A549 (cell line): Measurements from ENCODE around the gene AFAP1L2. TPM values are rescaled to one million over a fixed set of nuclear protein-coding genes. Genes with fewer than 3 reads are reported as not detected.

ENCODE experiments used
- ATAC-seq, 2 experiments: fragments of 200-7000 bp in 1 of 2; fragments of >200 bp in 1 of 2; cut with Nextera tagmentation in 1 of 2; cut with Tn5 transposase in 1 of 2; 3 replicates each; pipeline versions ENCODE4 v1.8.0 to v1.9.1; 2018 to 2020; ENCODE audit warnings: mild to moderate bottlenecking in 1 of 2, moderate library complexity in 1 of 2
- CTCF ChIA-PET: fragments of 300-600 bp; sonication (Branson Sonifier 250); formaldehyde crosslinking; extraction: SDS; loops from one replicate; lab custom pipeline; 2021; ENCODE audit warnings: antibody characterized with exemption, inconsistent platforms; lab: Yijun Ruan, JAX
- POLR2A ChIA-PET: fragments of 350-600 bp; formaldehyde crosslinking; extraction: SDS; loops from one replicate; lab custom pipeline; 2021; ENCODE audit warnings: antibody characterized with exemption, inconsistent platforms; lab: Yijun Ruan, JAX
- DNase-seq, 2 experiments: peaks; one replicate each; pipeline versions ENCODE4 v3.0.0 to v3.0.0-alpha.2; 2011 to 2016; ENCODE audit warnings: low read depth in 1 of 2, low spot score in 1 of 2
- FAIRE-seq: peaks from 2 replicates; lab custom pipeline; 2011; peaks lifted over from hg19 to GRCh38; lab: Jason Lieb, UNC
- H3K27ac ChIP-seq, 2 experiments: fragments of >200 bp; sonication (Bioruptor Twin); formaldehyde crosslinking; 3 replicates each; pipeline ENCODE4 v1.5.1; 2016 to 2017
- H3K4me1 ChIP-seq: fragments of >200 bp; sonication (Bioruptor Twin); formaldehyde crosslinking; 3 replicates; pipeline ENCODE4 v1.6.1; 2016
- H3K4me2 ChIP-seq: fragments of >200 bp; sonication (Bioruptor Twin); formaldehyde crosslinking; 3 replicates; pipeline ENCODE4 v1.6.1; 2016
- H3K4me3 ChIP-seq: fragments of >200 bp; sonication (Bioruptor Twin); formaldehyde crosslinking; 3 replicates; pipeline ENCODE4 v1.5.1; 2016
- H3K9me3 ChIP-seq: fragments of >200 bp; sonication (Bioruptor Twin); formaldehyde crosslinking; 3 replicates; pipeline ENCODE4 v1.6.1; 2016
- BHLHE40 ChIP-seq: IDR thresholded peaks from 2 replicates; pipeline ENCODE4 v1.6.1; 2012; ENCODE audit warnings: low read depth, low read length, inconsistent platforms
- CHD4 ChIP-seq: fragments of 200-600 bp; sonication (generic); IDR thresholded peaks from 2 replicates; pipeline ENCODE4 v1.6.1; 2016; ENCODE audit warnings: antibody characterized with exemption, mild to moderate bottlenecking, borderline replicate concordance
- EHMT2 ChIP-seq: fragments of 200-600 bp; sonication (generic); IDR thresholded peaks from 2 replicates; pipeline ENCODE4 v1.6.1; 2016; ENCODE audit warnings: antibody characterized with exemption, low read depth, mild to moderate bottlenecking, moderate library complexity
- EP300 ChIP-seq, 2 experiments: fragments of >200 bp; sonication (Bioruptor Twin); formaldehyde crosslinking; IDR thresholded peaks; 2 replicates in 1 of 2; 3 replicates in 1 of 2; pipeline ENCODE4 v1.6.1; 2016 to 2017
- FOSL2 ChIP-seq, 2 experiments: fragments of 450-650 bp in 1 of 2; fragments of >200 bp in 1 of 2; sonication (Bioruptor Twin) in 1 of 2; formaldehyde crosslinking; IDR thresholded peaks; 2 replicates each; pipeline versions ENCODE4 v1.5.0 to v1.6.1; 2016 to 2020; ENCODE audit warnings: mild to moderate bottlenecking in 1 of 2, moderate library complexity in 1 of 2
- FOXS1 ChIP-seq: fragments of 250-450 bp; sonication (Bioruptor Pico); IDR thresholded peaks from 2 replicates; pipeline ENCODE4 v1.5.0; 2020; ENCODE audit warnings: mild to moderate bottlenecking, moderate library complexity
- HOXA7 ChIP-seq: fragments of 250-450 bp; sonication (Bioruptor Pico); IDR thresholded peaks from 2 replicates; pipeline ENCODE4 v1.5.0; 2020; ENCODE audit warnings: mild to moderate bottlenecking, moderate library complexity
- HOXB13 ChIP-seq: fragments of 250-450 bp; sonication (Bioruptor Pico); IDR thresholded peaks from 2 replicates; pipeline ENCODE4 v1.5.0; 2020; ENCODE audit warnings: low read depth, mild to moderate bottlenecking, moderate library complexity
- HOXB5 ChIP-seq: fragments of 250-450 bp; sonication (Bioruptor Pico); IDR thresholded peaks from 2 replicates; pipeline ENCODE4 v1.5.0; 2020; ENCODE audit warnings: mild to moderate bottlenecking, moderate library complexity
- JUNB ChIP-seq: fragments of >200 bp; sonication (Bioruptor Twin); formaldehyde crosslinking; IDR thresholded peaks from 2 replicates; pipeline ENCODE4 v1.6.1; 2016
- KDM1A ChIP-seq: fragments of 200-600 bp; sonication (generic); IDR thresholded peaks from 2 replicates; pipeline ENCODE4 v1.6.1; 2016; ENCODE audit warnings: low read depth, mild to moderate bottlenecking
- MAFK ChIP-seq: fragments of 450-650 bp; IDR thresholded peaks from 2 replicates; pipeline ENCODE4 v1.6.1; 2014; ENCODE audit not compliant: partially characterized antibody
- MYC ChIP-seq: IDR thresholded peaks from 2 replicates; pipeline ENCODE4 v1.6.1; 2012; ENCODE audit warnings: mild to moderate bottlenecking, inconsistent platforms, low read length, improper control_type of control experiment, borderline replicate concordance
- NPAS2 ChIP-seq: fragments of 250-450 bp; sonication (Bioruptor Pico); IDR thresholded peaks from 2 replicates; pipeline ENCODE4 v1.8.0; 2022; ENCODE audit warnings: mild to moderate bottlenecking, moderate library complexity, borderline replicate concordance
- PHF8 ChIP-seq: fragments of 200-600 bp; sonication (generic); IDR thresholded peaks from 2 replicates; pipeline ENCODE4 v1.6.1; 2016; ENCODE audit warnings: low read depth, mild to moderate bottlenecking, antibody characterized with exemption, moderate library complexity, borderline replicate concordance
- RARB ChIP-seq: fragments of 250-450 bp; sonication (Bioruptor Pico); IDR thresholded peaks from 2 replicates; pipeline ENCODE4 v1.8.0; 2021; ENCODE audit warnings: mild to moderate bottlenecking, moderate library complexity
- RNF2 ChIP-seq: fragments of 200-600 bp; sonication (generic); IDR thresholded peaks from 2 replicates; pipeline ENCODE4 v1.6.1; 2016; ENCODE audit warnings: low read depth, mild to moderate bottlenecking, antibody characterized with exemption, moderate library complexity, borderline replicate concordance
- SREBF2 ChIP-seq: fragments of 450-650 bp; IDR thresholded peaks from 2 replicates; pipeline ENCODE4 v1.6.1; 2014; ENCODE audit warnings: mild to moderate bottlenecking, moderate library complexity
- TFCP2L1 ChIP-seq: fragments of 250-450 bp; sonication (Bioruptor Pico); IDR thresholded peaks from 2 replicates; pipeline ENCODE4 v1.5.0; 2021; ENCODE audit warnings: mild to moderate bottlenecking
- ZSCAN20 ChIP-seq: fragments of 250-450 bp; sonication (Bioruptor Pico); IDR thresholded peaks from 2 replicates; pipeline ENCODE4 v1.8.0; 2022; ENCODE audit warnings: mild to moderate bottlenecking, moderate library complexity
- WGBS: methylation state at CpG from one replicate; pipeline ENCODE4 v1.1.6; 2017; ENCODE audit errors: missing lambda C conversion rate; 5-methylcytosine and 5-hydroxymethylcytosine counted together
- polyA plus RNA-seq, 4 experiments: library from polyadenylated mRNA; depleted of rRNA in 3 of 4; stranded (reverse); fragments of >200 nt; fragmentation: RNase III in 1 of 4; extraction: RNeasy Plus Mini Kit Qiagen cat#74134 plus additional on column Dnase treatment in 1 of 4; gene quantifications; 2 replicates in 3 of 4; 3 replicates in 1 of 4; pipeline ENCODE4 v1.2.3, GENCODE V29; 2011 to 2017
- TF ChIP-seq, protein P1 (sequence below): IDR thresholded peaks from 2 replicates; pipeline ENCODE4 v1.6.1; 2012
- TF ChIP-seq, protein P2 (sequence below): fragments of 200-600 bp; sonication (generic); IDR thresholded peaks from 2 replicates; pipeline ENCODE4 v1.6.1; 2016; ENCODE audit warnings: antibody characterized with exemption, mild to moderate bottlenecking, moderate library complexity
- TF ChIP-seq, protein P3 (sequence below): fragments of 250-450 bp; sonication (Bioruptor Pico); IDR thresholded peaks from 2 replicates; pipeline ENCODE4 v1.5.0; 2021; ENCODE audit warnings: mild to moderate bottlenecking, moderate library complexity, borderline replicate concordance

Gene AFAP1L2
- polyA plus RNA-seq, 2 of the 4 experiments (the other 2 are of a cell fraction) = 19.6 to 27.3 TPM

DNA sequence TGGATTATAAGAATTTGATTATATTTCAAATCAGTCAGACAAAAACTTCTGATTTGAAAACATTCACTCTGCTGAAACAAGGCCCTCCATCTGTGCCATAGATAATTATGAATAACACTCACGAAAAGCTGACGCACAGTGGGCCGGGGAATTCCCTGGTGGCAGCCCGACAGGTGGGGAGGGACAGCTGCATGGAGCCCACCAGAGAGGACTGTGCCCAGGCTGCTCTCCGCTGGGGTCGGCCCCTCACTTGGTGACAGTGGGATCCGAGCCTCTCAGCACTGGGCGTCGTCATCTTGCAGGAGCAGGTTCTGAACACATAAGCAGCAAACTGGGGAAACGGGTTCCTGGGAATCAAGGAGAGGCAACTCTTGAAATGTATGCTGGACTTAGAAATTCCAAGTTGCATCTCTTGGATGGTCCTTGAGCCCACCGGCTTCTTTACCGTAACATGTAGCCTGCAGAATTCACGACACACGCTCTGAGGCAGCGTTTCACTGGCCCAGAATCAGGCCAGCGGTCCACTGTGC is 41.4 kb downstream of the AFAP1L2 start:
- CTCF ChIA-PET = interaction anchor here (1.3 to 3.2 kb wide), 3 partner anchors 24 to 59 kb away, joined by 4 to 13 read pairs (median 4); no protein-coding TSS in a partner anchor
- POLR2A ChIA-PET = no interaction called here

GRCh38 chr10:114359953-114360345 is 44.4 kb downstream of the AFAP1L2 start:
- H3K4me3 ChIP-seq = no peak overlapping the region
- POLR2A ChIA-PET = no interaction called here
- TF ChIP-seq HOXB13 = no peak
- TF ChIP-seq, all 56 proteins: peak for 0
- peak overlapping the region; percentile 23 to 39; a peak in 3 of 6 replicates for H3K27ac ChIP-seq
- no peak for ATAC-seq
- peaks cover 57% of the 10 kb centered on the region for H3K4me1 ChIP-seq
- FAIRE-seq = no peak
- CTCF ChIA-PET = interaction anchor here (1.0 to 1.3 kb wide), 2 partner anchors 53 to 56 kb away, joined by 3 to 4 read pairs; no protein-coding TSS in a partner anchor
- peak overlapping the region; percentile 44 for H3K4me2 ChIP-seq
- H3K9me3 ChIP-seq = no peaks in the 10 kb centered on the region
- no peak for DNase-seq
- WGBS = 77% methylated on average over 2 of the region's 2 CpGs

More for the DNA sequence above, 41.4 kb downstream of the AFAP1L2 start:
- 95% methylated on average over 15 of the region's 16 CpGs for WGBS
- FAIRE-seq (no peak), ATAC-seq (no peak), DNase-seq (no peak)
- H3K4me3 ChIP-seq = no peak overlapping the region
- no peak overlapping the region for H3K4me2 ChIP-seq
- TF ChIP-seq MAFK = no peak
- no peak for TF ChIP-seq RARB (CRISPR knock-in tag)
- TF ChIP-seq EP300 (IDR thresholded peaks at IDR 0.05) = no peak
- no peak for TF ChIP-seq MYC
- no peak for TF ChIP-seq PHF8
- no peak for TF ChIP-seq JUNB
- TF ChIP-seq HOXA7 (CRISPR knock-in tag) = no peak
- TF ChIP-seq, protein P1, sequence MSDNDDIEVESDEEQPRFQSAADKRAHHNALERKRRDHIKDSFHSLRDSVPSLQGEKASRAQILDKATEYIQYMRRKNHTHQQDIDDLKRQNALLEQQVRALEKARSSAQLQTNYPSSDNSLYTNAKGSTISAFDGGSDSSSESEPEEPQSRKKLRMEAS = no peak
- TF ChIP-seq TFCP2L1 = no peak
- no peak for TF ChIP-seq RNF2
- no peak for TF ChIP-seq ZSCAN20 (CRISPR knock-in tag)
- no peak for TF ChIP-seq KDM1A
- TF ChIP-seq CHD4 = no peak
- TF ChIP-seq SREBF2 = no peak
- TF ChIP-seq BHLHE40 = no peak
- TF ChIP-seq FOXS1 = no peak
- no peak for TF ChIP-seq NPAS2
- TF ChIP-seq HOXB5 (CRISPR knock-in tag) = no peak
- no peaks in the 10 kb centered on the region for H3K9me3 ChIP-seq
- H3K27ac ChIP-seq = peak overlapping the region in 1 of 2 experiments; percentile 90; a peak in 2 of 6 replicates
- H3K4me1 ChIP-seq = peaks cover 51% of the 10 kb centered on the region

- ChIA-PET CTCF (interaction anchor here (1.0 to 1.3 kb wide), 2 partner anchors 53 to 55 kb away, joined by 3 to 4 read pairs; no protein-coding TSS in a partner anchor), POLR2A (no interaction called here)
- no peak overlapping the region for H3K4me3 ChIP-seq
- peak overlapping the region; percentile 44 for H3K4me2 ChIP-seq
- no peaks in the 10 kb centered on the region for H3K9me3 ChIP-seq
- peak overlapping the region; percentile 23 to 39; a peak in 3 of 6 replicates for H3K27ac ChIP-seq
- 34% methylated on average over 3 of the region's 3 CpGs for WGBS
- peak; percentile 79 to 87 for ATAC-seq
- H3K4me1 ChIP-seq = peaks cover 54% of the 10 kb centered on the region
- peak; percentile 48 to 51 for DNase-seq
- no peak for TF ChIP-seq PHF8
- TF ChIP-seq, protein P2, sequence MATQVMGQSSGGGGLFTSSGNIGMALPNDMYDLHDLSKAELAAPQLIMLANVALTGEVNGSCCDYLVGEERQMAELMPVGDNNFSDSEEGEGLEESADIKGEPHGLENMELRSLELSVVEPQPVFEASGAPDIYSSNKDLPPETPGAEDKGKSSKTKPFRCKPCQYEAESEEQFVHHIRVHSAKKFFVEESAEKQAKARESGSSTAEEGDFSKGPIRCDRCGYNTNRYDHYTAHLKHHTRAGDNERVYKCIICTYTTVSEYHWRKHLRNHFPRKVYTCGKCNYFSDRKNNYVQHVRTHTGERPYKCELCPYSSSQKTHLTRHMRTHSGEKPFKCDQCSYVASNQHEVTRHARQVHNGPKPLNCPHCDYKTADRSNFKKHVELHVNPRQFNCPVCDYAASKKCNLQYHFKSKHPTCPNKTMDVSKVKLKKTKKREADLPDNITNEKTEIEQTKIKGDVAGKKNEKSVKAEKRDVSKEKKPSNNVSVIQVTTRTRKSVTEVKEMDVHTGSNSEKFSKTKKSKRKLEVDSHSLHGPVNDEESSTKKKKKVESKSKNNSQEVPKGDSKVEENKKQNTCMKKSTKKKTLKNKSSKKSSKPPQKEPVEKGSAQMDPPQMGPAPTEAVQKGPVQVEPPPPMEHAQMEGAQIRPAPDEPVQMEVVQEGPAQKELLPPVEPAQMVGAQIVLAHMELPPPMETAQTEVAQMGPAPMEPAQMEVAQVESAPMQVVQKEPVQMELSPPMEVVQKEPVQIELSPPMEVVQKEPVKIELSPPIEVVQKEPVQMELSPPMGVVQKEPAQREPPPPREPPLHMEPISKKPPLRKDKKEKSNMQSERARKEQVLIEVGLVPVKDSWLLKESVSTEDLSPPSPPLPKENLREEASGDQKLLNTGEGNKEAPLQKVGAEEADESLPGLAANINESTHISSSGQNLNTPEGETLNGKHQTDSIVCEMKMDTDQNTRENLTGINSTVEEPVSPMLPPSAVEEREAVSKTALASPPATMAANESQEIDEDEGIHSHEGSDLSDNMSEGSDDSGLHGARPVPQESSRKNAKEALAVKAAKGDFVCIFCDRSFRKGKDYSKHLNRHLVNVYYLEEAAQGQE = no peak
- TF ChIP-seq FOSL2 (IDR thresholded peaks at IDR 0.05) = peak; percentile 41; the same call in 1 of the 2 replicates
- TF ChIP-seq FOSL2 (CRISPR knock-in tag; IDR thresholded peaks at IDR 0.05) = 0 out of 2 replicates have a peak, but pooled peaks have one; percentile 40
- TF ChIP-seq, protein P3, sequence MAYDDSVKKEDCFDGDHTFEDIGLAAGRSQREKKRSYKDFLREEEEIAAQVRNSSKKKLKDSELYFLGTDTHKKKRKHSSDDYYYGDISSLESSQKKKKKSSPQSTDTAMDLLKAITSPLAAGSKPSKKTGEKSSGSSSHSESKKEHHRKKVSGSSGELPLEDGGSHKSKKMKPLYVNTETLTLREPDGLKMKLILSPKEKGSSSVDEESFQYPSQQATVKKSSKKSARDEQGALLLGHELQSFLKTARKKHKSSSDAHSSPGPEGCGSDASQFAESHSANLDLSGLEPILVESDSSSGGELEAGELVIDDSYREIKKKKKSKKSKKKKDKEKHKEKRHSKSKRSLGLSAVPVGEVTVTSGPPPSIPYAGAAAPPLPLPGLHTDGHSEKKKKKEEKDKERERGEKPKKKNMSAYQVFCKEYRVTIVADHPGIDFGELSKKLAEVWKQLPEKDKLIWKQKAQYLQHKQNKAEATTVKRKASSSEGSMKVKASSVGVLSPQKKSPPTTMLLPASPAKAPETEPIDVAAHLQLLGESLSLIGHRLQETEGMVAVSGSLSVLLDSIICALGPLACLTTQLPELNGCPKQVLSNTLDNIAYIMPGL (CRISPR knock-in tag) = no peak
- peak; percentile 72; the same call in 1 of the 2 replicates for TF ChIP-seq EHMT2
- TF ChIP-seq, protein P1 = peak; percentile 35; the same call in 1 of the 2 replicates
- TF ChIP-seq, all 56 proteins: peak for 3
- peak; percentile 72 for FAIRE-seq
Measured at GRCh38 chr10:114359041-114359952, 45.0 kb downstream of the AFAP1L2 start.
